G401.6 (cell line): ENCODE measurements around the gene PCNT.
"Not testable (repeated sequence)": the region's sequence is repeated elsewhere in the genome, so short reads cannot be mapped to it uniquely, and the experiment has no call there.

Source experiments
- FAIRE-seq: peaks from 2 replicates; lab custom pipeline; 2012; peaks lifted over from hg19 to GRCh38; lab: Jason Lieb, UNC

The PCNT gene

GRCh38 chr21:46362946-46363345 is 39.0 kb downstream of the PCNT start:
- no peak for FAIRE-seq

- no peak for FAIRE-seq
These were observed 39.7 kb downstream of the PCNT start for GRCh38 chr21:46363698-46364097.

GRCh38 chr21:46366091-46366490 is 42.1 kb downstream of the PCNT start:
- no peak for FAIRE-seq

GRCh38 chr21:46366561-46366960 is 42.6 kb downstream of the PCNT start:
- no peak for FAIRE-seq

GRCh38 chr21:46366966-46367365 is 43.0 kb downstream of the PCNT start:
- no peak for FAIRE-seq

GRCh38 chr21:46368533-46369285 is 44.8 kb downstream of the PCNT start:
- FAIRE-seq = no peak

- no peak for FAIRE-seq
These were observed 45.7 kb downstream of the PCNT start for GRCh38 chr21:46369520-46370235.

- FAIRE-seq = no peak
These were observed 47.5 kb downstream of the PCNT start for GRCh38 chr21:46371204-46372013.

GRCh38 chr21:46372014-46372485 is 48.1 kb downstream of the PCNT start:
- no peak for FAIRE-seq

GRCh38 chr21:46372947-46373346 is 49.0 kb downstream of the PCNT start:
- FAIRE-seq = not testable (repeated sequence)

- FAIRE-seq = no peak
These were observed 50.9 kb downstream of the PCNT start for GRCh38 chr21:46374761-46375389.

- no peak for FAIRE-seq
These were observed 51.7 kb downstream of the PCNT start for GRCh38 chr21:46375560-46376230.

- FAIRE-seq = no peak
These were observed 52.3 kb downstream of the PCNT start for GRCh38 chr21:46376231-46376628.

- no peak for FAIRE-seq
These were observed 53.0 kb downstream of the PCNT start for GRCh38 chr21:46376856-46377453.

GRCh38 chr21:46377789-46378188 is 53.8 kb downstream of the PCNT start:
- FAIRE-seq = no peak

- FAIRE-seq = no peak
These were observed 55.1 kb downstream of the PCNT start for GRCh38 chr21:46379105-46379504.

GRCh38 chr21:46379691-46380090 is 55.7 kb downstream of the PCNT start:
- no peak for FAIRE-seq

GRCh38 chr21:46381541-46381940 is 57.6 kb downstream of the PCNT start:
- no peak for FAIRE-seq

- FAIRE-seq = no peak
These were observed 60.6 kb downstream of the PCNT start for GRCh38 chr21:46384556-46384955.

- FAIRE-seq = no peak
These were observed 62.1 kb downstream of the PCNT start for GRCh38 chr21:46385846-46386733.
